ENCODE results near the gene SPTY2D1.
"Not testable (repeated sequence)": the region's sequence is repeated elsewhere in the genome, so short reads cannot be mapped to it uniquely, and the experiment has no call there.

The SPTY2D1 gene

GRCh38 chr11:18634140-18635032 is at the start of gene SPTY2D1:
Gene SPTY2D1 (minus strand): TSS chr11:18634342. CDS start chr11:18634257, 85 bp downstream.
- DNase-seq = peak; percentile 92 to 95

- no peak for DNase-seq
Observed at GRCh38 chr11:18682466-18682865, 48.3 kb upstream of the SPTY2D1 start.

GRCh38 chr11:18681949-18682348 is 47.8 kb upstream of the SPTY2D1 start:
- not testable (repeated sequence) for DNase-seq

- DNase-seq = no peak
Observed at GRCh38 chr11:18677560-18677959, 43.4 kb upstream of the SPTY2D1 start.

- DNase-seq = no peak
Observed at GRCh38 chr11:18676803-18677202, 42.7 kb upstream of the SPTY2D1 start.

- DNase-seq = peak in 1 of 2 donors; percentile 10
Observed at GRCh38 chr11:18672209-18672608, 38.1 kb upstream of the SPTY2D1 start.

GRCh38 chr11:18671246-18671645 is 37.1 kb upstream of the SPTY2D1 start:
- peak in 1 of 2 donors; percentile 12 for DNase-seq

- DNase-seq = no peak
Observed at GRCh38 chr11:18669711-18670110, 35.6 kb upstream of the SPTY2D1 start.

GRCh38 chr11:18669219-18669596 is 35.1 kb upstream of the SPTY2D1 start:
- DNase-seq = peak in 1 of 2 donors; percentile 8

GRCh38 chr11:18668131-18668530 is 34.0 kb upstream of the SPTY2D1 start:
- no peak for DNase-seq

- not testable (repeated sequence) for DNase-seq
Observed at GRCh38 chr11:18665353-18665872, 31.3 kb upstream of the SPTY2D1 start.

- no peak for DNase-seq
Observed at GRCh38 chr11:18657673-18658072, 23.5 kb upstream of the SPTY2D1 start.

- DNase-seq = peak; percentile 32 to 43
Observed at GRCh38 chr11:18650859-18651557, 16.9 kb upstream of the SPTY2D1 start.

- no peak for DNase-seq
Observed at GRCh38 chr11:18650353-18650752, 16.2 kb upstream of the SPTY2D1 start.

GRCh38 chr11:18643034-18643433 is 8.9 kb upstream of the SPTY2D1 start:
- not testable (repeated sequence) for DNase-seq

- DNase-seq = no peak
Observed at GRCh38 chr11:18641677-18642076, 7.5 kb upstream of the SPTY2D1 start.

- peak in 1 of 2 donors; percentile 21 for DNase-seq
Observed at GRCh38 chr11:18633256-18634139, 644 bp downstream of the SPTY2D1 start.

GRCh38 chr11:18632841-18633240 is 1.3 kb downstream of the SPTY2D1 start:
- no peak for DNase-seq

- no peak for DNase-seq
Observed at GRCh38 chr11:18624161-18624560, 10.0 kb downstream of the SPTY2D1 start.

GRCh38 chr11:18623707-18624106 is 10.4 kb downstream of the SPTY2D1 start:
- no peak for DNase-seq

GRCh38 chr11:18618342-18619025 is 15.7 kb downstream of the SPTY2D1 start:
- no peak for DNase-seq

All from stimulated activated CD4-positive, alpha-beta T cell treated with anti-CD3 and anti-CD28 coated beads, Interleukin-2, amount 100 ng/mL, for 48 hours (primary cell).